ENCODE measurements around the gene TEN1. TPM values are rescaled to one million over a fixed set of nuclear protein-coding genes. Genes with fewer than 3 reads are reported as not detected.

The TEN1 gene
- total RNA-seq, 2 donors from 2014 or later, result 6.5 to 9.2 TPM

GRCh38 chr17:75943491-75943890 lies 35.5 kb upstream of the TEN1 start:
- Histone ChIP-seq H3K27ac (peak overlapping the region in 1 of 4 donors; percentile 38), H3K27me3 (no peaks in the 10 kb centered on the region), H3K4me3 (no peak overlapping the region), H3K36me3 (replicated peaks in 1 of 2; ENCODE audit: insufficient read depth in 1 of 2, low read depth in 2 of 2) (peaks cover 0 to 10% of the 10 kb centered on the region in 2 donors), H3K4me1 (peaks cover 22% of the 10 kb centered on the region), H3K9me3 (no peaks in the 10 kb centered on the region)
- no peak for TF ChIP-seq CTCF (IDR thresholded peaks at IDR 0.05)
- no peak for TF ChIP-seq POLR2A (IDR thresholded peaks at IDR 0.05)
- intact Hi-C loops (cut with DNase I), result no loop called here
- 15 to 38% methylated on average over 1 of the region's 1 CpG for WGBS, 2 donors
- ATAC-seq (no peak), DNase-seq (no peak)

- DNase-seq, result no peak
- Histone ChIP-seq H3K36me3 (replicated peaks in 1 of 2; ENCODE audit: insufficient read depth in 1 of 2, low read depth in 2 of 2) (peaks cover under 1 to 25% of the 10 kb centered on the region in 2 donors), H3K27me3 (no peaks in the 10 kb centered on the region), H3K4me3 (no peak overlapping the region), H3K4me1 (peaks cover 18% of the 10 kb centered on the region), H3K9me3 (no peaks in the 10 kb centered on the region), H3K27ac (peak overlapping the region in 1 of 4 donors; percentile 15)
- WGBS, 2 donors, result 26 to 32% methylated on average over 2 of the region's 2 CpGs
- intact Hi-C loops (cut with DNase I), result no loop called here
- TF ChIP-seq POLR2A (IDR thresholded peaks at IDR 0.05) (no peak), CTCF (IDR thresholded peaks at IDR 0.05) (no peak)
- ATAC-seq, result no peak
These were observed 33.8 kb upstream of the TEN1 start for GRCh38 chr17:75945211-75945610.

GRCh38 chr17:75950421-75950820 lies 28.6 kb upstream of the TEN1 start:
- WGBS, 2 donors, result 95 to 97% methylated on average over 6 of the region's 6 CpGs
- Histone ChIP-seq H3K4me1 (no peaks in the 10 kb centered on the region), H3K36me3 (replicated peaks in 1 of 2; ENCODE audit: insufficient read depth in 1 of 2, low read depth in 2 of 2) (peaks cover 28 to 60% of the 10 kb centered on the region in 2 donors), H3K4me3 (no peak overlapping the region), H3K27me3 (no peaks in the 10 kb centered on the region), H3K9me3 (no peaks in the 10 kb centered on the region), H3K27ac (no peak overlapping the region)
- DNase-seq (no peak), ATAC-seq (no peak)
- intact Hi-C loops (cut with DNase I), result no loop called here
- no peak for TF ChIP-seq POLR2A (IDR thresholded peaks at IDR 0.05)
- TF ChIP-seq CTCF (IDR thresholded peaks at IDR 0.05), result no peak

GRCh38 chr17:75950855-75951554 lies 28.0 kb upstream of the TEN1 start:
- TF ChIP-seq POLR2A (IDR thresholded peaks at IDR 0.05) (no peak), CTCF (IDR thresholded peaks at IDR 0.05) (no peak)
- H3K4me3 ChIP-seq, result no peak overlapping the region
- no peaks in the 10 kb centered on the region for H3K4me1 ChIP-seq
- H3K9me3 ChIP-seq, result no peaks in the 10 kb centered on the region
- H3K36me3 ChIP-seq (replicated peaks in 1 of 2; ENCODE audit: insufficient read depth in 1 of 2, low read depth in 2 of 2), result peaks cover 28 to 66% of the 10 kb centered on the region in 2 donors
- no peak overlapping the region for H3K27ac ChIP-seq
- WGBS, 2 donors, result 78 to 79% methylated on average over 8 of the region's 8 CpGs
- intact Hi-C loops (cut with DNase I), result no loop called here
- no peak for DNase-seq
- H3K27me3 ChIP-seq, result no peaks in the 10 kb centered on the region
- no peak for ATAC-seq

All from body of pancreas (tissue), 4 donors.